ENCODE measurements around the gene USH2A.

DNA sequence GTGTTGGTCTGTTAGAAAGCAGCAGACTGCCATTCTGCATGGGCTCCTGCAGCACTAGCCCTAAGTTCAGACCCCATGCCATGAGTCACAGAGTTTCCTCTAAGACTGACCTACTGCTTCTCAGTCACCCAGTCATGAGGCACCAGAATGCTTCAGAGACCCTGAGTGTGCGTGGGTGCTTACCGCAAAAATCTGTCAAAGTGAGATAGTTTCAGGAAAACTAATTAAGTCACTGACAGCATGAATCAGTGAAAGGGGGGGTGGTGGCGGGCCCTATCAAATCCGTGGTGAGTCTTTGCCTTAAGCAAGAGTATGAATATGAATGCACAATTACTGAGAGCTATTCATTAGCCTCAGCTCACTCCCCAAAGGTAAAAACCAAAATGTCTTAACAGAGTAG, 758.0 kb downstream of the USH2A start:
- no peak for TF ChIP-seq EZH2 (IDR thresholded peaks at IDR 0.05; ENCODE audit: borderline replicate concordance, insufficient read depth, low read length, poor library complexity, severe bottlenecking)
- TF ChIP-seq, protein P1, sequence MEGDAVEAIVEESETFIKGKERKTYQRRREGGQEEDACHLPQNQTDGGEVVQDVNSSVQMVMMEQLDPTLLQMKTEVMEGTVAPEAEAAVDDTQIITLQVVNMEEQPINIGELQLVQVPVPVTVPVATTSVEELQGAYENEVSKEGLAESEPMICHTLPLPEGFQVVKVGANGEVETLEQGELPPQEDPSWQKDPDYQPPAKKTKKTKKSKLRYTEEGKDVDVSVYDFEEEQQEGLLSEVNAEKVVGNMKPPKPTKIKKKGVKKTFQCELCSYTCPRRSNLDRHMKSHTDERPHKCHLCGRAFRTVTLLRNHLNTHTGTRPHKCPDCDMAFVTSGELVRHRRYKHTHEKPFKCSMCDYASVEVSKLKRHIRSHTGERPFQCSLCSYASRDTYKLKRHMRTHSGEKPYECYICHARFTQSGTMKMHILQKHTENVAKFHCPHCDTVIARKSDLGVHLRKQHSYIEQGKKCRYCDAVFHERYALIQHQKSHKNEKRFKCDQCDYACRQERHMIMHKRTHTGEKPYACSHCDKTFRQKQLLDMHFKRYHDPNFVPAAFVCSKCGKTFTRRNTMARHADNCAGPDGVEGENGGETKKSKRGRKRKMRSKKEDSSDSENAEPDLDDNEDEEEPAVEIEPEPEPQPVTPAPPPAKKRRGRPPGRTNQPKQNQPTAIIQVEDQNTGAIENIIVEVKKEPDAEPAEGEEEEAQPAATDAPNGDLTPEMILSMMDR (IDR thresholded peaks at IDR 0.05; ENCODE audit: poor library complexity, severe bottlenecking) = no peak
- TF ChIP-seq POLR2AphosphoS5 (IDR thresholded peaks at IDR 0.05) = no peak
- no peak for TF ChIP-seq MXI1 (conservative IDR thresholded peaks at IDR 0.05; ENCODE audit: poor library complexity, severe bottlenecking)
